HT-29 (cell line): Measurements from ENCODE around the gene SLC25A1. TPM values are rescaled to one million over a fixed set of nuclear protein-coding genes. Genes with fewer than 3 reads are reported as not detected.

Source experiments
- DNase-seq: peaks from one replicate; pipeline ENCODE4 v3.0.0-alpha.2; 2015; ENCODE audit warnings: low spot score
- total RNA-seq: library from RNA; depleted of rRNA; stranded (reverse); fragments of >200 nt; shearing (Covaris generic); gene quantifications from 2 replicates; pipeline ENCODE4 v1.2.3, GENCODE V29; 2014

The SLC25A1 gene
- total RNA-seq, 1 experiment from 2014 or later = 466 TPM

GRCh38 chr22:19181786-19182471 is 3.4 kb upstream of the SLC25A1 start:
- DNase-seq = no peak

DNA sequence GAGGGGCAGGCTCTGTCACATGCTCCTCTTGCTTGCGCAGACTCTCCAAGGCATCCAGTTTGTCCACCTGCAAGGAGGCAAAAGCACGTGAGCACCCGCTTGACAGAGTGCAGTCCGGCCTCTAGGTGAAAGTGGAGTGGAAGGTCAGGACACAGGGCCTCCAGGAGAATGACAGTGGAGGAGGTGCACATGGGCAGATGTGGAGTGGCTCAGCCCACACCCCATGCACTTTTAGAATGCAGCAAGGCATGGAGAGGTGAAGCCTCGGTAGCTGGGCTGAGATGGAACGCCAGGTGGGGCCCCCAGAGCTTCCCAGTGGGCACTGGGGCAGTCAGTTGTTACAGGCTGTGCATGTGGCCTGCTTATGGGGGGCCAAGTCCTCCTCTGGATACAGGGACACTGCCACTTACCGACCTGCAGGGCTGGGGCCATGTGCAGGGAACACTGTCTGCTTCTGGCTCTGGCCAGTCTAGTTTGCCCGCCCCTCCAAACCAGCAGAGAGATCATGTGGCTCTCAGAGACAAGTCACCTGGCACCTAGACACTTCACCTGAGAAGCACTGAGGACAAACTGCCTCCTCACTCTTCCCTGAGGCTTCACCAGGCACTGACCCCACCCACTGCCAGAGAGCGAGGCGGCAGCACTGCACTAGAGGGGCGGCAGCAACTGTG is 2.3 kb upstream of the SLC25A1 start:
- no peak for DNase-seq

GRCh38 chr22:19180234-19180633 is 1.7 kb upstream of the SLC25A1 start:
- DNase-seq = no peak

- DNase-seq = peak; percentile 90
Measured at GRCh38 chr22:19179497-19180048, 1.0 kb upstream of the SLC25A1 start.

DNA sequence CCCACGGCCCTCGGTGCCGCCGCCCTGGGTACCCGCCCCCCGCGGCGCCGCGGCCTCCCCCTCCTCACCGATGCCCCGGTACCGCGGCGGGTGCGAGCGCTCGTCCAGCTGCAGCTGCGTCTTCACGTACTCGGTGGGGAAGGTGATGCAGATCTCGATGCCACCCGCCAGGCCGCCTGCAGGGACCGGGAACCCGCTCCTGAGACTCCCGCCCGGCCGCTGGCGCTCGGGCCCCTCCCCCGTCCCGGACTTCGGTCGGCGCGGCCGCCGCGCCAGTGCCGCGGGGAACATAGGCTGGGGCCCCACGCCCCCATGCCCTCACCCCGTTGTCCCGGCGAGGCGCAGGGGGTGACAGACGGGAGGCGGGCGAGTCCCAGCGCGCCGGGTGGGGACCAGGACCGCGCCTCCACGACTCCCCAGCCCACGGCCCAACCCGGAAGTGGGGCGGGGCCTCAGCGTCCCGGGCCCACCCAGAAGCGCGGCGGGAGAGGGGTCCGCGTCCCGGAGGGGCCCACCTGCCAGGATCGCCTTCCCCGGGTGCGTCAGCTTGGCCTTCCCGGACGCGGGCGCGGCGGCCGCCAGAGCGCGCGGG is 375 bp downstream of the SLC25A1 start:
- DNase-seq = peak; percentile 71

- peak; percentile 12 for DNase-seq
Measured at GRCh38 chr22:19177164-19178064, 1.1 kb downstream of the SLC25A1 start.

GRCh38 chr22:19176732-19177131 is 1.8 kb downstream of the SLC25A1 start:
- DNase-seq = no peak

- no peak for DNase-seq
Measured at GRCh38 chr22:19176175-19176643, 2.3 kb downstream of the SLC25A1 start.

DNA sequence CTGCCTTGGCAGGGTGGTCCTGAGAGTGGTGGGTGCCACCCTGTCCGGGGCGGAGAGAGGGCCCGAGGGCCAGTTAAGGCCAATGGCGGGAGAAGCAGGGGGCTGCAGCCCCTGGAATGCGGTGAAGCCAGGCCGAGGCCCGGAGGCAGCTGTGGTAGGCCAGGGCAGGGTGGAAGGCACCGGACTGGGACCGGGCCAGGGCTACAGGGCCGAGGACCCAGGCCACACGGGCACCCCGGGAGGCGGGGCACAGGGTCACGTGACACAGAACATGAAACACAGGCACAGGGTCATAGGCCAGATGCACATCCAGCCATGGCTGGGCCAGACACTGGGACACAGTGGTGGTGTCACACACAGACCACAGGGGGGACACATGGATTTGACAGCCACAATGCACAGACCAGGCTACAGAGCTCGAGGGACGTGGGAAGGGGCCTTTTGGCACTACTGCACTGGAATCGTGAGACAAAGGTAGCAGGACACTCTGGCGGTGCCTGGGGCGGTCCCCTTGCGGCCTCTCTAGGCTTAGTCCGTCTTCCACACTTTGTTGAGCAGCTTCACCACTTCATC is 2.8 kb downstream of the SLC25A1 start:
- DNase-seq = no peak

DNA sequence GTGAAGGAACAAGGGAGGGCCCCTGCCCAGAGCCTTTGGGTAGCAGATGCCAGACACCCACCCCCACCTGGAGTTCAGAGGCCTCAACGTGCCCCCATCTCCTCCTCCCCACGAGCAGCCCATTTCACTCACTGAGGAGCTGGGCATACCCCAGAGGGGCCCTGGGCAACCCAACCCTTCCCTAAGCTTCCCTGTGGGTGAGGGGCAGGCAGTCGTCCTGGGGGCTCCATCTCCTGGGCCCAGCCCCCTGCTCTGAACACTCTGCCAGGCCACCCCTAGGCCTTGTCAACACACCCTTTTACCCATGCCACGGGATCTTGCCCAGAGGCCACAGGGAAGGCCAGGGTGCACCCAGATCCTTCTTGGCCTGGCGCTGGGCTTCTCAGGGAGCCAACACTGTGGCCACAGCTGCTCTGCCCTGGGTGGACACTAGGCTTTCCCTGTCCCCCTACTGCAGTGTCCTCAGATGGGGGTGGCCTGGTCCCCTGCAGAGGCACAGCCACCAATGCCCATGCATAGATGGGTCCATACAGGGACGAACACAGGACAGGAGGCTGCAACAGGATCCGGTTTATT is 3.4 kb downstream of the SLC25A1 start:
- no peak for DNase-seq

- DNase-seq = peak; percentile 53
Measured at GRCh38 chr22:19174106-19175025, 4.2 kb downstream of the SLC25A1 start.

GRCh38 chr22:19173047-19174035 is 5.2 kb downstream of the SLC25A1 start:
- no peak for DNase-seq

GRCh38 chr22:19172213-19173046 is 6.1 kb downstream of the SLC25A1 start:
- DNase-seq = no peak

GRCh38 chr22:19169947-19170318 is 8.6 kb downstream of the SLC25A1 start:
- DNase-seq = no peak

DNA sequence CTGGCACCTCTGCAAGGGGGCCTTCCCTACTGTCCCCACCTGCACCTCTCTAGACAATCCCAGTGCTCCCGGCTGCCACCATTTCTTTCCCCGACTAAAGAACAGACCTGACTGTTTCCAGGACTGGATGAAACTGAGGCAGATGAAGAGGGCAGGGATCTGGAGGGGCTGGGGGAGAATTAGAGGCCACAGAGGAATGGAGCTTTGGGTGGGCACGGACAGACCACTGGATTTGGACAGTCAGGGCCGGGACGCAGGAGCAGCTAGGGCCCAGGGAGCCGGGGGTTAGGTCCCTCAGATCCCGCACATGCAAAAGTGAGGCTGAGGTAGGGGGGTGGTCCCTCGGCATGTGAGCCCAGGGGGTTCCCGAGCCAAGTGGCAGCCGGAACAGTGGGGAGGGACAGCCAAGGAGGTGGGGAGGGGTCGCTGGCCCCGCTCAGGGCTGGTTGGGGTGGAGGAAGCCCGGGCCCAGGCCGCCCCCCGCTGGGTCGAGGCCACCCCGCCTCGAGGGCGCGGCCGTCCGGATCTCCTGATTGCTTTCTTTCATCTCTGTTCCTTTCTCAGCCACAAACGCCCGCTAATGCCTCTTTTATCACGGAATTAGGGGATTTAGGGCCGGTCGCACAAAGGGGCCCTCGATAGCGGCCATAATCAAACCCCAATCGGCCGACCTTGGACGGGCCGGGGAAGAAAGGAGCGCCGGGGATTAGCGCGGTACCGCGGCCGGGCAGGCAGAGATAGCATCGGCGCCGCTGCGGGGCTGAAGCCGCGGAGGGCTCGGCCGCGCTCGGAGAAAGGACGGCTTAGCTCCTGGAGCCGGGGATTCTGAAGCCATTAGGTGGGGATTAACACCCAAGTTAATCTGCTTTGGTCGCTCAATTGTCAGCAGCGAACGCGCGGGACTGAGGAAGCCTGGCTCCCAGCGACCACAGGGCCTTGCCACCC is 9.3 kb downstream of the SLC25A1 start:
- DNase-seq = peak; percentile 0
